ENCODE results near the gene PGLYRP1. TPM values are rescaled to one million over a fixed set of nuclear protein-coding genes. Genes with fewer than 3 reads are reported as not detected.
A peak's percentile ranks its signal among the peaks of the same experiment; 100 is the strongest.

The PGLYRP1 gene
- total RNA-seq, 2 donors from 2014 or later, result not detected

DNA sequence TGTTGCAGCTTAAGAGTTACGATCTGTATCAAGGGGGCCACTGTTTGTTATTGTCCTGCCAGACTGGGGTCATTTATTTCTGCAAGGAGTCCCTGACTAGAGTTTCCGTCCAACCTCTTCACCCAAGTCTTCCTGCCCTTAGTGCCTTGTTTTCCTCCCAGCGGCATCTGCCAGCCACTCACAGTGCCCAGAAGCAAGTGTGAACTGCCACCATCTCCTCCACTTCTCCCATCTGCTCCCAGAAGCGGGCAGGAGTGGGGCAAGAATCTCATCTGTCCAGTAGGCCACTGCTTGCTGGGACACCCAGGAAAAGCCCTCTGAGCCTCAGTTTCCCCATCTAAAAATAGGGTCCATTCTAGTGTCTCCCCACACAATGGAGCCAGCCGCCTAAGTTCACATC is 53.2 kb downstream of the PGLYRP1 start:
- Histone ChIP-seq H3K27me3 (replicated peaks; ENCODE audit: insufficient read depth) (peaks cover 15% of the 10 kb centered on the region), H3K9me3 (no peaks in the 10 kb centered on the region), H3K4me1 (replicated peaks) (no peaks in the 10 kb centered on the region), H3K4me3 (no peak overlapping the region), H3K27ac (no peak overlapping the region), H3K36me3 (no peaks in the 10 kb centered on the region)
- no peak for TF ChIP-seq POLR2A (IDR thresholded peaks at IDR 0.05)
- TF ChIP-seq, protein P1, sequence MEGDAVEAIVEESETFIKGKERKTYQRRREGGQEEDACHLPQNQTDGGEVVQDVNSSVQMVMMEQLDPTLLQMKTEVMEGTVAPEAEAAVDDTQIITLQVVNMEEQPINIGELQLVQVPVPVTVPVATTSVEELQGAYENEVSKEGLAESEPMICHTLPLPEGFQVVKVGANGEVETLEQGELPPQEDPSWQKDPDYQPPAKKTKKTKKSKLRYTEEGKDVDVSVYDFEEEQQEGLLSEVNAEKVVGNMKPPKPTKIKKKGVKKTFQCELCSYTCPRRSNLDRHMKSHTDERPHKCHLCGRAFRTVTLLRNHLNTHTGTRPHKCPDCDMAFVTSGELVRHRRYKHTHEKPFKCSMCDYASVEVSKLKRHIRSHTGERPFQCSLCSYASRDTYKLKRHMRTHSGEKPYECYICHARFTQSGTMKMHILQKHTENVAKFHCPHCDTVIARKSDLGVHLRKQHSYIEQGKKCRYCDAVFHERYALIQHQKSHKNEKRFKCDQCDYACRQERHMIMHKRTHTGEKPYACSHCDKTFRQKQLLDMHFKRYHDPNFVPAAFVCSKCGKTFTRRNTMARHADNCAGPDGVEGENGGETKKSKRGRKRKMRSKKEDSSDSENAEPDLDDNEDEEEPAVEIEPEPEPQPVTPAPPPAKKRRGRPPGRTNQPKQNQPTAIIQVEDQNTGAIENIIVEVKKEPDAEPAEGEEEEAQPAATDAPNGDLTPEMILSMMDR (IDR thresholded peaks at IDR 0.05), result no peak
- TF ChIP-seq POLR2AphosphoS5 (IDR thresholded peaks at IDR 0.05), result no peak
- DNase-seq (ENCODE audit: low spot score), result no peak
- 64% methylated on average over 5 of the region's 5 CpGs for WGBS
- intact Hi-C loops (cut with DNase I), result no loop called here

MicroRNAs within 50 kb of the gene (microRNA counts, 767-probe panel; counts per million panel counts)
- microRNA hsa-miR-769-3p (0 to 431 counts per million in 2 donors), microRNA hsa-miR-769-5p (431 to 1,117 counts per million in 2 donors)

Small RNAs within 50 kb of the gene (microRNA-seq; reads per million reads assigned to microRNA genes)
- 50.6 reads per million, percentile 67 among the genes with 10 or more reads in this experiment for gene MIR769

Small RNAs within 50 kb of the gene (small RNA-seq; reads per million reads assigned to genes)
- 75.9 to 80.7 reads per million in 2 donors for gene MIR769

Other genes with a start within 250 kb of the PGLYRP1 start
- 10 to 100 TPM; 52.8 to 88.2 TPM for gene DMPK, start 240.6 kb downstream of the PGLYRP1 start, total RNA-seq
- 10 to 100 TPM; 35.5 to 96.7 TPM for gene DMWD, start 230.2 kb downstream of the PGLYRP1 start, total RNA-seq
- gene RSPH6A, start 207.7 kb downstream of the PGLYRP1 start, total RNA-seq, result 1 to 10 TPM in 1 of 2 donors, under 1 TPM in 1; 0.50 to 5.2 TPM
- gene SYMPK, start 159.9 kb downstream of the PGLYRP1 start, total RNA-seq, result 100 to 1,000 TPM in 1 of 2 donors, 10 to 100 TPM in 1; 76.4 to 104 TPM
- 1 to 10 TPM in 1 of 2 donors, under 1 TPM in 1; 0.09 to 1.1 TPM for gene FOXA3, start 158.7 kb downstream of the PGLYRP1 start, total RNA-seq
- gene IRF2BP1, start 136.9 kb downstream of the PGLYRP1 start, total RNA-seq, result 10 to 100 TPM; 55.5 to 63.0 TPM
- 1 to 10 TPM; 8.7 to 9.1 TPM for gene MYPOP, start 120.4 kb downstream of the PGLYRP1 start, total RNA-seq
- gene NANOS2, start 108.3 kb downstream of the PGLYRP1 start, total RNA-seq, result 1 to 10 TPM in 1 of 2 donors, not detected in 1; 4.1 TPM
- 1 to 10 TPM in 1 of 2 donors, under 1 TPM in 1; 0.87 to 3.1 TPM for gene NOVA2, start 49.2 kb downstream of the PGLYRP1 start, total RNA-seq
- 10 to 100 TPM; 22.9 to 23.7 TPM for gene CCDC61, start 27.6 kb downstream of the PGLYRP1 start, total RNA-seq
- gene IGFL4, start 17.9 kb upstream of the PGLYRP1 start, total RNA-seq, result not detected
- gene IGFL3, start 101.6 kb upstream of the PGLYRP1 start, total RNA-seq, result not detected
- gene IGFL2, start 125.2 kb upstream of the PGLYRP1 start, total RNA-seq, result 1 to 10 TPM in 1 of 2 donors, not detected in 1; 2.7 TPM
- 1 to 10 TPM in 1 of 2 donors, not detected in 1; 4.8 TPM for gene IGFL1, start 206.7 kb upstream of the PGLYRP1 start, total RNA-seq